Measurements from ENCODE around the gene CLTCL1.

The CLTCL1 gene

DNA sequence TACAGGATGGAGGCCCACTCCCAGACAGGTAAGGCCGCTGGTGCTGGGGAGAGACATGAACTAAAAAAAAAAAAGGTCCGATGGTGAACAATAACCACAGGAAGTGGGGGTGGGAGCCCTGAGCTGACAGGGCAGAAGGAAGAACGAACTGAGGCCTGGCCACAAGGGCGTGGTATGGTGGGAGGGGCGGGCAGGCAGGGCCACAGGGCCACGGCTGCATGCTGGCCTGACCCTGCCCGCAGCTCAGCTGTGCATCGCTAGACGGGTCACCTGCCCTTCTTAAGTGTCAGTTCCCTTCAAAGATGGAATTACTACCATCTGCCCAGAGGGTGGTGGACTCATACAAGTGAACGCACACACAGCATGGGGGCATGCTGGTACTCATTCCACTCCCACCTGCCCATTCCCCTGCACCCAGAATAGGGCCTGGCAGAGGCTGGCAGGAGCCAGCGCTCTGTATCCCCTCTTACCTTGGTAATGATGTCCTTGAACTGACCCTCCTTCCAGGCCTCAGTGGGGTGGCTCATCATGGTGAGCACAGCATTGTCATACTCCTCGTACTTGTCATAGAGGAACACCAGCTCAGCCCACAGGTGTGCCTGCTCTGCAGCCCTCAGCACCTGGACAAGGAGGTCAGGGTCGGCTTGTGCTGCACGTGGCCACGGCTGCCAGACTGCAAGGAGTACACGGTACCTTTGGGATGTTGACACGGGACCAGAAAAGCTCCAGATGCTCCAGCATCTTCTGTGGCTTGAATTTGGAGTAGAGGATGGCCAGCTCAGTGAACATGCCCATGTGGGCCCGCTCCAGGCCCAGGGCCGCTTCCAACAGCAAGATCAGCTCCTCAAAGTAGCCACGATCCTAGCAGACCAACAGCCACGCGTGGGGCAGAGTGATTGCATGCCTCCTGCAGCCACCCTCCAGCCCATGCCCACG, 95.5 kb downstream of the CLTCL1 start:
- DNase-seq (ENCODE audit: low read depth in 2 of 2) = no peak

DNA sequence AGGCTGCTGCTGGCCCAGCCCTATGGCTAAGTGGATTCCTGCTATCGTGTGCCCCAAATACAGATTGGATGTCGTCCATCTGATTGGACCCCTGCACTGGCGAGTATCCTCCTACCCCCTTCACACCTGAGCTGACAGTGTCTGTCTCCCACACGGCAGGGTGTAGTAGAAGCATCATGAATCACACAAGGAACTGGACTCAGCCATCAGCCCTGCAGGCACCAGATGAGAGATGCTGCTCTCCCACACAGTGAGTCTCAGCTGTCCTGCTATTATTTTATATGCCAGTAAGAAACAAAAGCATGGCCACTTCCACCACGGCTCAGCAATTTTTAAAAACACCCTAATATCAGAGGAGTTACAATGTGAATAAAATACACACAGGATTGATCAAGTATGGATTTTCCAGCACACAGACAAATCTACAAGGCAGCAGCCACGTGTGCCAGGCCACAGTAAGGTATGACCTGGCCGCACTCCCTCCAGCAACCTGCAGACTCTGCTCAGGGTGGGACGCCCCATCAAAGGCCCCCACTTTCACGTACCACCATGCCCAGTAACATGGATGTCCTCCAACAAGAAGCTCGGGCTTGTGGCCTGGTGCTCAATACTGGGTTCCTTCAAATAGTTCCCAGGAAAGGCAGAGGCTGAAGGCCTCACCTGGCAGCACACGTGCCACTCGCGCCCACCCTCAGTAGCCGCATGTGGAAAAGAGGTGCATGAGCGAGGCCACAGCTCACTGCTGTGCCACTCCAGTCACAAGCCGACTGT, 96.6 kb downstream of the CLTCL1 start:
- DNase-seq (ENCODE audit: low read depth in 2 of 2) = no peak

DNA sequence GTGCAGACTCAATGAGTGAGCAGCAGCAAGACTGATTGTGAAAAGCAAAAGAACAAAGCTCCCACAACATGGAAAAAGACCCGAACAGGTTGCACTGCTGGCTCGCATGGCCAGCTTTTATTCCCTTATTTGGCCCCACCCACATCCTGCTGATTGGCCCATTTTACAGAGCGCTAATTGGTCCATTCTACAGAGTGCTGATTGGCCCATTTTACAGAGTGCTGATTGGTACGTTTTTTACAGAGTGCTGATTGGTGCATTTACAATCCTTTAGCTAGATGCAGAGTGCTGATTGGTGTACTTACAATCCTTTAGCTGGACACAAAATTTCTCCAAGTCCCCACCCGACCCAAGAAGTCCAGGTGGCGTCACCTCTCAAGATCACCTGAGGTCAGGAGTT, 97.6 kb downstream of the CLTCL1 start:
- DNase-seq (ENCODE audit: low read depth in 2 of 2) = no peak

DNA sequence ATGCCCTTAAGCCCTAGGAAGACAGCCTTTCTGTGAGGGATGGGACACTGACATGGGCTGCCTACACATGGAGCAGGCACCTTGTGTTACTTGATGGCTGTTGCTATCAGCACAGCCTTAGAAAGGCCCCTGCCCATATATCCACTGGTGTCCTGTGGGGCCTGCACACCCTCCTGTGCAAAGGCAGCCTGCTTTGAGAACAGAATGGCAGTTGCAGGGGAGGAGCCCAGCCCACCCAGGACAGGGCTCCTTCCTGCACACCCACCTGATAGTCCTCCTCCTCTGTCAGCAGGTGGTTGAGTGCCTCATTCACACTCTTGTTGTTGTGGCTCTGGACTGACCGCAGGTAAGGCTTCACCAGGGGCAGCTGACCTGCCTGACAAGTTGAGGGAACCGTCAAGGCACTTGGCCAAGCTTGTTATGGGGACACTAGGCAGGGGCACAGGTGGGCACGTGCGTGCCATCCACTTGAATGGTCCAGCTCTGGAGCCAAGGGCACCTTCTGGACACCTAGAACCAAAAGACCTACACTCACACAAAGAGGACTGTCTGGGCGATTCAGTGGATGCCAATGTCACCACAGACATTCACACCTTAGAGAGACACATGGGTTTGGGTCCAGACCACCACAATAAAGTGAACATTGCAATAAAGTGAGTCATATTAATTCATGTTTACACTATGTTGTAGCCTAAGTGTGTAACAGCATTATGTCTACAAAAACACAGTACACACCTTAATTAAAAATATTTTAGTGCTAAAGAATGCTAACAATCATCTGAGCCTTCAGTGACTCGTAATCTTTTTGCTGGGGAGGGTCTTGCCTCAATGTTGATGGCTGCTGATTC, 103.6 kb downstream of the CLTCL1 start:
- no peak for DNase-seq (ENCODE audit: low read depth in 2 of 2)

DNA sequence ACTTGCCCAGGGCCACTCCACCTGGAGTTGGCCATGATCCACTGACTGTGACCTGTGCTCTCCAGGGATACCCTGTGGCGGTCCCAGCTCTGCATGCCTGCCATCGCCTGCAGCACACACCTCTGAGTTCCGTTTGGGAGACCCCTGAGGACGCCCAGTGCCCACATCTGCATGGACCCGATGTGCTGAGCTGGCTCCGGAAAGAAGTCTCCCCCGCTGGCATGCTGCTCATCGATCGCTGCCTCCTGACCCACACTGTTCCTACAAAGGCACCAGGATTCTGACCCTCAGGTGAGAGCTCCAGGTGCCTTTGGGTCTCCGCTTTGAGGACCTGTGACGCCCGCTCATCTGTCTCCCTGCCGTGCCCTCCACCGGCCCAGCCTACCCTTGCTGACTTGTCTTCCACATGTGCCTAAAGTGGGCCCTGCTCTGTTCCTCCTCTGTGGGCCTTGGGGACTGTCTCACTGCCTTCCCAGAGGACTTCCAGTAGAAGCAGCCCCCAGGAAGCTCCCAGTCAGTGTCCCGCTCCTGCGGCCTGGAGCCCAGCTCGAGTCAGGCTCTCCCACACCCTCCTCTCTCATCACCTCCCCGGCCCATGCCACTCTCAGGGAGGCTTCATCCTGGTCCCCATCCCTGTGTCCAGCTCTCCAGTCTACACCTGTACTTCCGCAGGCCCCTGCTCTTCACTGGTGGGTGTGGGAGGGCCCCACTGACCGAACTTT, 107.1 kb downstream of the CLTCL1 start:
- DNase-seq (ENCODE audit: low read depth in 2 of 2) = no peak

DNA sequence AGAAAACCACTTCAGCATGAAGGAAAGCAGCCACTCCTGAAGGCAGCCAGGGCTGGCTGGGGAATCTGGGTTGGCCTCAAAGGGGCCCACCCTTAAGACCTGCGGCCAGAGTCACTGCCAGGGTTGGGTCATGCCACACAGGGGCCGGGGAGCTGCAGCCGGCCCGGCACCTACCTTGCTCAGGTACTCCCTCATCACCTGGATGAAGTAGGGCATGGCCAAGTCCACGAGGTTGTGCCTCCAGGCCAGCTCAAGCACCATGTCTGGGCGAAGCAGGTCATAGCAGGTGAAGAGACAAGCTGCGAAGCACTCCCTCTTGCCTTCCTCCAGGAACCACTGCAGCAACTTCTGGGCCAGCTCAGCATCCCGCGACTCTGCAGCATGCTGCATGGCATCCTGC, 108.3 kb downstream of the CLTCL1 start:
- no peak for DNase-seq (ENCODE audit: low read depth in 2 of 2)

DNA sequence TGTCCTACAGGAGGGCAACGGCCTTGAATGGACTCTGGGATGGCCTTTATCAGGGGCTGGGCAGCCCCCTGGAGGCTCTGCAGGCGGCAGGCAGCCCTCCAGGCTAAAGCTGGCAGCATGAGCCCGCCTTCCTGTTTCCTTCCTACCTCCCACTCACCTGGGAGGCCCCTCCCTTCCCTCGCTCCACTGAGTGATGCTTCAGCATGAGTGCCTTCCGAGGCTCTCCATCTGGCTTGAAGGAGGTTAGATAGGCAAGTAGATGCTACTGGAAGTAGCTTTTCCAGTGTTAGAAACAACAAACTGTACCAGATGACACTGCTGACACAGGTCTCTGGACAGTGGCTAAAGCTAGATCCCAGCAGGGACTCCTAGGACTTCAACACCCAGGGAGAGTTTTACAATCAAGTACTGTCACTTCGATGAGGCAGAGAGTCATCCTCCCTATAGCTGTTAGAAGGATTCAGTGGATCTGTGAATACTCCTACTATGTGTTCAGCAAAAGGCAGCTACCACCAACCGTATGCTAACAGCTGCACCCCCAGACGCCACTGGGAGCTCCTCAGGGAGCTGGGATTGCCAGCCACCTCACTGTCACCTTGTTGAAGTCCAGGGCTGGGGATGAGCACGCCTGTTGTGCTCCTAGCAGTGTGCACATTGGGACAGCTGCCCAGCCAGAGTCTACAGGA, 108.9 kb downstream of the CLTCL1 start:
- DNase-seq (ENCODE audit: low read depth in 2 of 2) = no peak

DNA sequence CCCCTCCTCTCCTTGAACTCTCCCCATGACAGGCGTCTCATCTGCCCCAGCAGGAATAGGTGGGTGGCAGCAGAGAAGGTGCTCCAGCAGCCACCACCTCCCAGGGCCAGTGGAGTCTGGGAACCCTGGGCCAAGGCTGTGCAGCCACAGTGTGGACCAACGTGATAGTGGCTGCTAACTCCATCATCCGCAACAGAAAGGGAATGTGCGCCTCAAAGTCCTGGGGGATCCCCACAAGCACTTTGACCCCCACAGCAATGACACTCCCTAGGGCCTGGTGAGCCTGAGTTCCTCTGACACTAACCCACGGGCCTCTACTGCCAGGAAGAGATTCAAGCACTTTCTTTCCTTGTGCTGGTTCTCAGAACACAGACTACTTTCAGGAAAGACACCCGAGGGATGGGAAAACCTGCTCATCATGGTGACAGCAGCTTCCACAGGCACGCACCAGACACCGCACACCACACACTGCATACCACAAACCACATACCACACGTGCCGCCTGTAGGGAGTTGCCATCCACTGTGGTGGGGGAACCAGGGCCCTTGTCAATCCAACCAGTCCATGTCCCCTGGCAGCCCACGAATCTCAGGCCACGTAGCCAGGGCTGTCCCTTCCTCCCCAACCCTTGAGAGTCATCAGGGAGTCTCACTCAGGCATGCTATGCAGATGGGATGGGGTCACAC, 109.6 kb downstream of the CLTCL1 start:
- DNase-seq (ENCODE audit: low read depth in 2 of 2) = no peak

DNA sequence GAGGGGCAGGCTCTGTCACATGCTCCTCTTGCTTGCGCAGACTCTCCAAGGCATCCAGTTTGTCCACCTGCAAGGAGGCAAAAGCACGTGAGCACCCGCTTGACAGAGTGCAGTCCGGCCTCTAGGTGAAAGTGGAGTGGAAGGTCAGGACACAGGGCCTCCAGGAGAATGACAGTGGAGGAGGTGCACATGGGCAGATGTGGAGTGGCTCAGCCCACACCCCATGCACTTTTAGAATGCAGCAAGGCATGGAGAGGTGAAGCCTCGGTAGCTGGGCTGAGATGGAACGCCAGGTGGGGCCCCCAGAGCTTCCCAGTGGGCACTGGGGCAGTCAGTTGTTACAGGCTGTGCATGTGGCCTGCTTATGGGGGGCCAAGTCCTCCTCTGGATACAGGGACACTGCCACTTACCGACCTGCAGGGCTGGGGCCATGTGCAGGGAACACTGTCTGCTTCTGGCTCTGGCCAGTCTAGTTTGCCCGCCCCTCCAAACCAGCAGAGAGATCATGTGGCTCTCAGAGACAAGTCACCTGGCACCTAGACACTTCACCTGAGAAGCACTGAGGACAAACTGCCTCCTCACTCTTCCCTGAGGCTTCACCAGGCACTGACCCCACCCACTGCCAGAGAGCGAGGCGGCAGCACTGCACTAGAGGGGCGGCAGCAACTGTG, 110.6 kb downstream of the CLTCL1 start:
- no peak for DNase-seq (ENCODE audit: low read depth in 2 of 2)

DNA sequence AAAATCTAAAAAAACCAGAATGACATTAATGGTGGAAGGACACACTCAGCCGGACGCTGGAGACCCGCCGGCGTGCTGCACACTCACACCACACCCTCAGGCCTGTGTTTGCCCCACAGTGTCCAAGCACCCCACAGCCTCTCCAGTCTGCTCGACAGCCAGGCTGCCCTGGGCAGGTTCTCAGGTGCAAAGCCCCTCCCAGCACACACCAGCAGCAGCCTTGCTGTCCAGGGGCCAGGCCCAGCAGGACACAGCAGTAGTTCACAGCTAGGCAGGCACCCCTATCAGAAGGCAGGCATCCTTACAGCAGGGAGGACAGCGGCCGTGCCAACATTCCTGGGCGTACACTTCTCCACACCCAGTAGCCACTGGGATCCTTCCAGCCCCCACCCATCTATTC, 111.3 kb downstream of the CLTCL1 start:
- no peak for DNase-seq (ENCODE audit: low read depth in 2 of 2)

DNA sequence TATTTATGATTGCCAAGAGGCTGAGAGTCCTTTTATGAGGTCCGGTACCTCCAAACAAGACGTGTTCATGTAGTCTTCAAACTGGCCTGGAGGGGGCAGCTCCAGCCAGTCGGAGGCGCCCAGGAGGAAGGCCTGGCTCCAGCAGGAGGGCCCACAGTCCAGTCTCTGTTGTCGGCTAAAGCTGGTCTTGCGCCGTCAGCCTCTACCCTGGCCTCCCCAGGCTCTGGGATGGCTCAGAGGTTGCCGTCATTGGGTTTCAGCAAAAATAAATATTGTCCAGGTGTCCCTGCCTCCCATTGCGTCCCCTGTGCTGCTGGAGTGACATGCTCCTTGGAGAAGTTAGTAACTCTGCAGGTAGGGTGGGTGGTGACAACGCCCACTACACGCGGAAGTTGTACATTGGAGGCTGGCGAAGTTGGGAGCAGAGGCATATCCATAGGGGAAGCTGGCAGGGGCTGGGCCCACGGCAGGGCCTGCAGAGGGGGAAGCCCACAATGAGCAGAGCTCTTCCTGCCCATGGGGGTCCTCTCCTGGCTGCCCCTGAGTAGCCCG, 111.9 kb downstream of the CLTCL1 start:
- peak in 1 of 2 donors; percentile 16 for DNase-seq (ENCODE audit: low read depth in 2 of 2)

DNA sequence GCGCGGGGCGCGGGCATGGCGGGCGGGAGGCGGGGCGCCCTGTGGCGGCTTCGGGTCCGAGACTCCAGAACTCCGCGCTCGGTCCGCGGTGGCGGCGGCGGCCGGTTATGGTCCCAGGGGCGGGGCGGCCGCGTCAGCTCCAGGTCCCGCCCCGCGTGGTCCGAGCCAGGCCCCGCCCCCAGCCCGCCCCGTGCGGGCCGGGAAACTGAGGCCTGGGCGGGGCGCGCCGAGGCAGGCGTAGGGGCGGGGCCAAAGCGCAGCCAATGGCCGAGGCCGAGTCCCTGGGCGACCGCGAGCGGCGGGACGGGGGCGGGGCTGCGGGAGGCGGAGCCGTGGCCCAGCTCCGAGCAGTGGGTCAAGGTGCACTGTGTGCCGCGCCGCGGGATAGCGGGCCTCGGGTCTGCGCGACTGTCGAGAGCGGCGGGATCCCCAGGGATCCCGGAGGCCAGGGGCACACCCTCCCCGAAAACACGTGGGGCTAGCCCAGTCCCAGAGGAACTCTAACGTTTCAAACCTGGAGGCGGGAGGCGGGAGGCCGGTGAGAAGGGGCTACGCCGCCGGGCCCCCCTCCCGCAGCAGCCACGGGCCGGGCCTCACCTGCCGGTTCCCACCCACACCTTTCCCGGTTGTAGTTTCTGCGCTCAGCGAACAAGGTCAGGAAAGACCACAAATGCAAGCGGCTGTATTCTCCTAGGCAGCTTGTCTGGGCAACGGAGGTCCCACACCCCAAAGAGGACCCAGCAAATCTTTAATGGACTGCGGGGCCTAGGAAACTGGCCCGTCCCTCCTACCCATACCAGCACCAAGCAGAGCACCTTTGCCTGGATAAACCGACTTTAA, 112.6 kb downstream of the CLTCL1 start, which contains the start of gene SLC25A1:
SLC25A1 (minus strand) TSS at position 80 of the 840 bp plus-strand sequence; CDS start at position 17, 63 bp downstream.
- DNase-seq (ENCODE audit: low read depth in 2 of 2) = peak; percentile 61 to 80

DNA sequence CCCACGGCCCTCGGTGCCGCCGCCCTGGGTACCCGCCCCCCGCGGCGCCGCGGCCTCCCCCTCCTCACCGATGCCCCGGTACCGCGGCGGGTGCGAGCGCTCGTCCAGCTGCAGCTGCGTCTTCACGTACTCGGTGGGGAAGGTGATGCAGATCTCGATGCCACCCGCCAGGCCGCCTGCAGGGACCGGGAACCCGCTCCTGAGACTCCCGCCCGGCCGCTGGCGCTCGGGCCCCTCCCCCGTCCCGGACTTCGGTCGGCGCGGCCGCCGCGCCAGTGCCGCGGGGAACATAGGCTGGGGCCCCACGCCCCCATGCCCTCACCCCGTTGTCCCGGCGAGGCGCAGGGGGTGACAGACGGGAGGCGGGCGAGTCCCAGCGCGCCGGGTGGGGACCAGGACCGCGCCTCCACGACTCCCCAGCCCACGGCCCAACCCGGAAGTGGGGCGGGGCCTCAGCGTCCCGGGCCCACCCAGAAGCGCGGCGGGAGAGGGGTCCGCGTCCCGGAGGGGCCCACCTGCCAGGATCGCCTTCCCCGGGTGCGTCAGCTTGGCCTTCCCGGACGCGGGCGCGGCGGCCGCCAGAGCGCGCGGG, 113.4 kb downstream of the CLTCL1 start:
- peak in 1 of 2 donors; percentile 52 for DNase-seq (ENCODE audit: low read depth in 2 of 2)

DNA sequence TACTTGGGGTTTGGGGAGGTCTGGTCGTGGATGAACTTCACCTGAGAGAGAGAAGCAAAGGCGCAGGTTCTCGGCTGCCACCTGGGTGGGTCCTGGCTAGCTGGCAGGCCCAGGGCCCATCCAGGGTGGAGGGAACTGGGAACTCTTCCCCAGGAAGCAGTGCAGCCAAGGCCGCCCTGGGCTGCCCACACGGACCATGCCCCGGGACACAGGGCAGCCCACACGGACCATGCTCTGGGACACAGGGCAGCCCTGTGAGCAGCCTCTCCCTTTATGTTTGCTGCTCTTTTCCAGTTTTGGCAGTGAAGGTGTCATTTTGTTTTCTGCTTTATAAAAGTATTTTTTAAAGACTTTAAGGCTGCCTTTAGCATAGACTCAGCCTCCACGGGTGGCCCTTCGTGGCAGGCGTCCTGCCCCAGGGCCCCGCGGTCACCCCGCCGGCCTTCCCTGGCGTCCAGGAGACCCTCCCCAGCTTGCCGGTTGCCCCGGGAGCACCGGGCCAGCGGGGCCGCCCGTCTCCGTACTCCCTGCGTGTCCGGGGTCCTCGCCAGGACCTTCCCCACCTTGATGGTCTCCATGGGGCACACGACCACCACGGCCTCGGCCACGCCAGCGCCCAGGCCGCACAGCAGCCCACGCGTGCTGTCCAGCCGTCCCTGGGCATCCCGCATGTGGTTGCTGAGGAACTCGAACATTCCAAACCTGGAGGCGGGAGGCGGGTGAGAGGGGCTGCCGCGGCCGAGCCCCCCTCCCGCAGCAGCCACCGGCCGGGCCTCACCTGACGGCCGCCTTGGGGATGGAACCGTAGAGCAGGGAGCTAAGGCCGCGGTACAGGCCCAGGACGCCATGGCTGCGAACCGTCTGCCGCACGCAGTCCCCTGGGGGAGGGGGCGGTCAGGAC, 114.1 kb downstream of the CLTCL1 start:
- no peak for DNase-seq (ENCODE audit: low read depth in 2 of 2)

DNA sequence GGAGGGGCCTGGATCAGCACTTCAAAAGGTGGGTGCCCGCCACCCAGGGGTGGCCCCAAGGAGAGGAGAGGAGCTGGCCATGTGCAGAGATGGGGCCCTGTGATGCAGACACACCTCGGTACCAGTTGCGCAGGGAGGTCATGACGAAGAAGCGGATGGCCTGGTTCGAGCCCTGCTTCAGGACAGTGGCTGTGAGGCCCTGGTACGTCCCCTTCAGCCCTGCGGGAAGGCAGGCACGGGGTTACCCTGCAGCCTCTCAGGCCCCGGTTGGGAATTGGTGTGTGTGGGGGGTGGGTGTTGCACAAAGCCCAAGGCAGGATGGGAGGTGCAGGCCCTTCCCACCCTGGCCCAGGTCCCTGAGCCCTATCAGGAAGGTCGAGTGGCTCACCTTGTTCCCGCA, 114.8 kb downstream of the CLTCL1 start:
- no peak for DNase-seq (ENCODE audit: low read depth in 2 of 2)

DNA sequence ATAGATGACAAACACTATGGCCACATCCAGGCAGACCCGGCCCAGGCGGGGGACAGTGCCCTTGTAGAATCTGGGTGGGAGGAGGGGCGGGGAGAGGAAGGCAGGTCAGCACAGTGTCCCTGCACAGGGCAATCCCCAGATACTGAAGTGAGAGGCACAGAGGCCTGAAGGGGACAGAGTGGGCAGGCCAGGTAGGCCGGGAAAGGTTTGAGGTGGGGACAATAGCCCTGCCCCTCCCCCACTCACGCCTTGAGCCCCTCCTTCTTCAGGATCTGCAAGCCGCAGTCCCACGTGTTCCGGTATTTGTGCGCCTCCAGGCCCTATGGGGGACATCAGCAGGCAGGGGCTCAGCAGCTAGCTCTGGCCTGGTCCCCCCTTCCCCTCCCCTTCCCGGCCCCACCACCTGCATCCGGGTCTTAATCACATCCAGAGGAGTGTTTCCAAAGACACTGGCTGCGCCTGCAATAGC, 115.3 kb downstream of the CLTCL1 start:
- DNase-seq (ENCODE audit: low read depth in 2 of 2) = no peak

All from stimulated activated CD8-positive, alpha-beta memory T cell treated with anti-CD3 and anti-CD28 coated beads, Interleukin-7, amount 100 ng/mL, for 4 hours (primary cell).